T-cell (primary cell): ENCODE data around the gene MCOLN2. TPM values are rescaled to one million over a fixed set of nuclear protein-coding genes. Genes with fewer than 3 reads are reported as not detected.

Experiments
- ATAC-seq, 4 experiments: fragments of 200-7000 bp in 3 of 4; fragments of 150-1000 bp in 1 of 4; cut with Tn5 transposase; replicated peaks in 1 of 4; 1 replicate in 3 of 4; 2 replicates in 1 of 4; pipeline ENCODE4 v1.10.0; 2021; ENCODE audit warnings: moderate library complexity in 3 of 4, mild to moderate bottlenecking in 2 of 4, moderate number of reproducible peaks in 1 of 4
- CTCF ChIA-PET, 2 donors: fragments of 300-600 bp; sonication (Branson Sonifier 250); formaldehyde crosslinking; loops; one replicate each; lab custom pipeline; 2022; ENCODE audit warnings: antibody characterized with exemption in 2 of 2; lab: Charles Lee
- POLR2A ChIA-PET, 2 donors: fragments of 300-600 bp; sonication (Branson Sonifier 250); formaldehyde crosslinking; loops; one replicate each; lab custom pipeline; 2022; ENCODE audit warnings: antibody characterized with exemption in 2 of 2; lab: Charles Lee
- DNase-seq, 35 experiments: peaks; one replicate each; pipeline versions ENCODE4 v3.0.0 to v3.0.0-alpha.2; 2013 to 2023
- H3K27ac ChIP-seq: one replicate; pipeline ENCODE4 v1.5.1; 2013; ENCODE audit warnings: low read length
- H3K27me3 ChIP-seq, 2 experiments: replicated peaks in 1 of 2; 1 replicate in 1 of 2; 2 replicates in 1 of 2; pipeline versions ENCODE4 v1.6.1 to v1.7.0; 2013; ENCODE audit warnings: low read length in 1 of 2, mixed read lengths in 1 of 2; ENCODE audit not compliant: control insufficient read depth in 2 of 2, insufficient read depth in 2 of 2; ENCODE audit errors: extremely low read depth in 1 of 2
- H3K36me3 ChIP-seq, 2 donors: 1 replicate in 1 of 2; 2 replicates in 1 of 2; pipeline versions ENCODE4 v1.6.1 to v1.7.0; 2013; ENCODE audit warnings: low read length in 1 of 2; ENCODE audit not compliant: control insufficient read depth in 2 of 2, insufficient read depth in 1 of 2; ENCODE audit errors: extremely low read depth in 1 of 2
- H3K4me1 ChIP-seq, 2 experiments: 1 replicate in 1 of 2; 2 replicates in 1 of 2; pipeline versions ENCODE4 v1.6.1 to v1.7.0; 2013; ENCODE audit warnings: low read length in 2 of 2, mixed read lengths in 1 of 2; ENCODE audit not compliant: insufficient read depth in 2 of 2, control insufficient read depth in 1 of 2; ENCODE audit errors: extremely low read depth in 1 of 2
- H3K4me3 ChIP-seq, 2 donors: 1 replicate in 1 of 2; 2 replicates in 1 of 2; pipeline versions ENCODE4 v1.5.1 to v1.7.0; 2013; ENCODE audit warnings: mild to moderate bottlenecking in 2 of 2, low read length in 1 of 2, moderate library complexity in 1 of 2; ENCODE audit not compliant: control insufficient read depth in 1 of 2; ENCODE audit errors: extremely low read depth in 1 of 2
- H3K9me3 ChIP-seq: 2 replicates; pipeline ENCODE4 v1.7.0; 2013
- H3K27ac Mint-ChIP-seq, 2 donors: one replicate each; pipeline ENCODE4 v1.8.0; 2020 to 2021; ENCODE audit warnings: mild to moderate bottlenecking in 2 of 2, mixed read lengths in 2 of 2
- H3K27me3 Mint-ChIP-seq, 2 donors: one replicate each; pipeline ENCODE4 v1.8.0; 2021 to 2022; ENCODE audit warnings: mixed read lengths in 2 of 2
- H3K36me3 Mint-ChIP-seq: one replicate; pipeline ENCODE4 v1.8.0; 2021; ENCODE audit warnings: mixed read lengths
- H3K4me1 Mint-ChIP-seq, 3 donors: one replicate each; pipeline ENCODE4 v1.8.0; 2020 to 2022; ENCODE audit warnings: mixed read lengths in 3 of 3, mild to moderate bottlenecking in 1 of 3
- H3K4me3 Mint-ChIP-seq, 3 donors: one replicate each; pipeline ENCODE4 v1.8.0; 2020 to 2022; ENCODE audit warnings: mild to moderate bottlenecking in 3 of 3, mixed read lengths in 3 of 3, moderate library complexity in 3 of 3
- H3K9me3 Mint-ChIP-seq, 3 donors: one replicate each; pipeline ENCODE4 v1.8.0; 2020 to 2022; ENCODE audit warnings: mixed read lengths in 3 of 3
- WGBS: methylation state at CpG from one replicate; pipeline ENCODE4 v1.1.5; 2013; ENCODE audit warnings: missing lambda C conversion rate; ENCODE audit not compliant: insufficient coverage; 5-methylcytosine and 5-hydroxymethylcytosine counted together
- total RNA-seq, 35 experiments: library from RNA in 6 of 35; stranded (reverse) in 6 of 35; fragments of 120-200 nt in 1 of 35; gene quantifications; one replicate each; pipeline versions ENCODE4 v1.2.1 to v1.2.4 and lab custom pipeline; 2013 to 2026

Gene MCOLN2
- total RNA-seq, 5 donors from 2014 or later (not counting 1 experiment from before 2014, with no cell fraction given) = 7.6 to 19.3 (median 15.8) TPM

GRCh38 chr1:84885469-84885868, 111.4 kb downstream of the MCOLN2 start:
- Histone ChIP-seq H3K27me3 (peaks cover 0 to 8% of the 10 kb centered on the region in 2 experiments), H3K4me3 (no peak overlapping the region), H3K36me3 (no peaks in the 10 kb centered on the region), H3K9me3 (no peaks in the 10 kb centered on the region), H3K27ac (no peak overlapping the region), H3K4me1 (peaks cover 0 to 10% of the 10 kb centered on the region in 2 experiments)
- 50% methylated on average over 1 of the region's 2 CpGs for WGBS
- Mint-ChIP-seq H3K9me3 (peaks cover 0 to 7% (median 0%) of the 10 kb centered on the region in 3 donors), H3K27me3 (no peaks in the 10 kb centered on the region), H3K27ac (no peak overlapping the region), H3K4me3 (no peak overlapping the region), H3K4me1 (peaks cover 20 to 28% (median 26%) of the 10 kb centered on the region in 3 donors), H3K36me3 (no peaks in the 10 kb centered on the region)
- DNase-seq (no peak), ATAC-seq (no peak)
- ChIA-PET POLR2A (no interaction called here), CTCF (no interaction called here)

GRCh38 chr1:84884671-84885389, 112.1 kb downstream of the MCOLN2 start:
- no peak overlapping the region for H3K4me3 Mint-ChIP-seq
- peaks cover 0 to 10% of the 10 kb centered on the region in 2 experiments for H3K4me1 ChIP-seq
- no peak overlapping the region for H3K4me3 ChIP-seq
- no peaks in the 10 kb centered on the region for H3K36me3 ChIP-seq
- WGBS = no CpG with 5 or more reads among the region's 7 CpGs
- peaks cover 0 to 3% of the 10 kb centered on the region in 2 donors for H3K27me3 Mint-ChIP-seq
- DNase-seq (no peak), ATAC-seq (no peak)
- POLR2A ChIA-PET = no interaction called here
- CTCF ChIA-PET = no interaction called here
- no peak overlapping the region for H3K27ac ChIP-seq
- H3K4me1 Mint-ChIP-seq = peaks cover 14 to 23% (median 22%) of the 10 kb centered on the region in 3 donors
- H3K27me3 ChIP-seq = peaks cover 0 to 9% of the 10 kb centered on the region in 2 experiments
- no peaks in the 10 kb centered on the region for H3K36me3 Mint-ChIP-seq
- H3K27ac Mint-ChIP-seq = no peak overlapping the region
- H3K9me3 ChIP-seq = no peaks in the 10 kb centered on the region
- peaks cover 0 to 7% (median 0%) of the 10 kb centered on the region in 3 donors for H3K9me3 Mint-ChIP-seq

- H3K4me1 Mint-ChIP-seq = peaks cover under 1 to 9% (median 8%) of the 10 kb centered on the region in 3 donors
- no peak overlapping the region for H3K4me3 Mint-ChIP-seq
- POLR2A ChIA-PET = no interaction called here
These were observed 113.6 kb downstream of the MCOLN2 start for GRCh38 chr1:84883286-84883685.

GRCh38 chr1:84877592-84877991, 119.3 kb downstream of the MCOLN2 start:
- Histone ChIP-seq H3K27ac (no peak overlapping the region), H3K4me3 (no peak overlapping the region), H3K36me3 (no peaks in the 10 kb centered on the region), H3K27me3 (peaks cover 0 to 9% of the 10 kb centered on the region in 2 experiments), H3K9me3 (no peaks in the 10 kb centered on the region), H3K4me1 (peaks cover 0 to 4% of the 10 kb centered on the region in 2 experiments)
- peaks cover 0 to 4% of the 10 kb centered on the region in 2 donors for H3K27me3 Mint-ChIP-seq
- H3K36me3 Mint-ChIP-seq = no peaks in the 10 kb centered on the region
- no peak for ATAC-seq
- peaks cover 0 to 15% (median 11%) of the 10 kb centered on the region in 3 donors for H3K4me1 Mint-ChIP-seq
- WGBS = no CpG with 5 or more reads among the region's 4 CpGs
- no peak overlapping the region for H3K4me3 Mint-ChIP-seq
- POLR2A ChIA-PET = no interaction called here
- no peak for DNase-seq
- CTCF ChIA-PET = interaction anchor here in 1 of 2 donors (0.6 kb wide), 1 partner anchor 115 kb away, joined by 3 read pairs; no protein-coding TSS in a partner anchor
- H3K27ac Mint-ChIP-seq = no peak overlapping the region
- H3K9me3 Mint-ChIP-seq = peaks cover 0 to 7% (median 0%) of the 10 kb centered on the region in 3 donors

More at GRCh38 chr1:84883286-84883685, 113.6 kb downstream of the MCOLN2 start:
- Histone ChIP-seq H3K9me3 (no peaks in the 10 kb centered on the region), H3K36me3 (no peaks in the 10 kb centered on the region), H3K27ac (no peak overlapping the region), H3K4me3 (no peak overlapping the region), H3K4me1 (no peaks in the 10 kb centered on the region), H3K27me3 (peaks cover 0 to 12% of the 10 kb centered on the region in 2 experiments)
- Mint-ChIP-seq H3K9me3 (peaks cover 0 to 7% (median 0%) of the 10 kb centered on the region in 3 donors), H3K27me3 (peaks cover 0 to 4% of the 10 kb centered on the region in 2 donors), H3K27ac (no peak overlapping the region), H3K36me3 (no peaks in the 10 kb centered on the region)
- ATAC-seq = no peak
- CTCF ChIA-PET = no interaction called here
- DNase-seq = no peak

- Histone ChIP-seq H3K36me3 (no peaks in the 10 kb centered on the region), H3K9me3 (no peaks in the 10 kb centered on the region), H3K27ac (no peak overlapping the region), H3K4me1 (peaks cover 0 to 4% of the 10 kb centered on the region in 2 experiments), H3K4me3 (no peak overlapping the region), H3K27me3 (peaks cover 0 to 9% of the 10 kb centered on the region in 2 experiments)
- no peaks in the 10 kb centered on the region for H3K9me3 Mint-ChIP-seq
- ChIA-PET CTCF (no interaction called here), POLR2A (no interaction called here)
- peaks cover 0 to 15% (median 11%) of the 10 kb centered on the region in 3 donors for H3K4me1 Mint-ChIP-seq
- 19% methylated on average over 2 of the region's 5 CpGs for WGBS
- DNase-seq (peak in 9 of 35 experiments; percentile 2 to 47 (median 11)), ATAC-seq (peak; percentile 50 to 96 (median 68))
- peak overlapping the region in 1 of 2 donors; percentile 12 for H3K27ac Mint-ChIP-seq
- peaks cover 0 to 8% of the 10 kb centered on the region in 2 donors for H3K27me3 Mint-ChIP-seq
- no peaks in the 10 kb centered on the region for H3K36me3 Mint-ChIP-seq
- H3K4me3 Mint-ChIP-seq = no peak overlapping the region
These were observed 120.6 kb downstream of the MCOLN2 start for GRCh38 chr1:84876353-84876752.
